Inferior parietal cortex (tissue), 1 donor: ENCODE measurements around the gene ECSCR.
"Not testable (repeated sequence)": the region's sequence is repeated elsewhere in the genome, so short reads cannot be mapped to it uniquely, and the experiment has no call there.

ENCODE experiments used
- DNase-seq: peaks from one replicate; pipeline ENCODE4 v3.0.0-alpha.2; 2016; ENCODE audit errors: extremely low spot score

Gene ECSCR

GRCh38 chr5:139462586-139463276 is at the start of gene ECSCR:
ECSCR (minus strand) TSS chr5:139462743; CDS start chr5:139462670, 73 bp downstream.
- no peak for DNase-seq

GRCh38 chr5:139504722-139505121 is 42.2 kb upstream of the ECSCR start:
- DNase-seq: not testable (repeated sequence)

GRCh38 chr5:139503879-139504278 is 41.3 kb upstream of the ECSCR start:
- not testable (repeated sequence) for DNase-seq

GRCh38 chr5:139503036-139503817 is 40.7 kb upstream of the ECSCR start:
- DNase-seq: not testable (repeated sequence)

- no peak for DNase-seq
These were observed 38.8 kb upstream of the ECSCR start for GRCh38 chr5:139501381-139501780.

- no peak for DNase-seq
These were observed 33.3 kb upstream of the ECSCR start for GRCh38 chr5:139495638-139496435.

GRCh38 chr5:139494832-139495231 is 32.3 kb upstream of the ECSCR start:
- no peak for DNase-seq

- DNase-seq: no peak
These were observed 31.7 kb upstream of the ECSCR start for GRCh38 chr5:139494256-139494655.

GRCh38 chr5:139492700-139493192 is 30.2 kb upstream of the ECSCR start:
- DNase-seq: no peak

GRCh38 chr5:139488260-139488659 is 25.7 kb upstream of the ECSCR start:
- no peak for DNase-seq

GRCh38 chr5:139486201-139486600 is 23.7 kb upstream of the ECSCR start:
- DNase-seq: no peak

GRCh38 chr5:139482890-139483208 is 20.3 kb upstream of the ECSCR start:
- not testable (repeated sequence) for DNase-seq

- DNase-seq: peak; percentile 67
These were observed 19.7 kb upstream of the ECSCR start, which contains the start of gene STING1 for GRCh38 chr5:139482050-139482889. STING1 (minus strand) TSS chr5:139482758; CDS start chr5:139481704, 1,054 bp downstream.

- no peak for DNase-seq
These were observed 19.1 kb upstream of the ECSCR start for GRCh38 chr5:139481580-139482049.

GRCh38 chr5:139481122-139481533 is 18.6 kb upstream of the ECSCR start:
- no peak for DNase-seq

GRCh38 chr5:139479729-139480128 is 17.2 kb upstream of the ECSCR start:
- not testable (repeated sequence) for DNase-seq

- not testable (repeated sequence) for DNase-seq
These were observed 16.3 kb upstream of the ECSCR start for GRCh38 chr5:139478657-139479423.

GRCh38 chr5:139475865-139476617 is 13.5 kb upstream of the ECSCR start:
- no peak for DNase-seq
